ENCODE results near the gene NUMA1. TPM values are rescaled to one million over a fixed set of nuclear protein-coding genes. Genes with fewer than 3 reads are reported as not detected.

The NUMA1 gene
- total RNA-seq, 2 experiments from 2014 or later, result 217 to 227 TPM

- peaks cover 17% of the 10 kb centered on the region for H3K4me1 Mint-ChIP-seq
- H3K9me3 Mint-ChIP-seq, result no peaks in the 10 kb centered on the region
- ChIA-PET POLR2A (no interaction called here), CTCF (interaction anchor here (0.8 to 4.1 kb wide), 21 partner anchors 8 to 159 kb away, joined by 3 to 29 read pairs (median 6); no protein-coding TSS in a partner anchor)
- no peak overlapping the region for H3K4me3 Mint-ChIP-seq
- no peak overlapping the region for H3K27ac Mint-ChIP-seq
- DNase-seq, result no peak
- no peaks in the 10 kb centered on the region for H3K27me3 Mint-ChIP-seq
- peaks cover 47% of the 10 kb centered on the region for H3K36me3 Mint-ChIP-seq (ENCODE audit: low read depth)
Measured at GRCh38 chr11:72024069-72024754, 56.1 kb downstream of the NUMA1 start.

- H3K4me3 Mint-ChIP-seq, result no peak overlapping the region
- POLR2A ChIA-PET, result interaction anchor here (0.7 kb wide), 1 partner anchor 16 kb away, joined by 3 read pairs; no protein-coding TSS in a partner anchor
- CTCF ChIA-PET, result interaction anchor here (2.4 to 4.1 kb wide), 4 partner anchors 7 to 63 kb away, joined by 6 to 29 read pairs (median 17); no protein-coding TSS in a partner anchor
- no peaks in the 10 kb centered on the region for H3K9me3 Mint-ChIP-seq
- no peaks in the 10 kb centered on the region for H3K27me3 Mint-ChIP-seq
- H3K4me1 Mint-ChIP-seq, result peaks cover 13% of the 10 kb centered on the region
- DNase-seq, result no peak
- H3K36me3 Mint-ChIP-seq (ENCODE audit: low read depth), result peaks cover 52% of the 10 kb centered on the region
- H3K27ac Mint-ChIP-seq, result no peak overlapping the region
Measured at GRCh38 chr11:72023335-72023734, 57.0 kb downstream of the NUMA1 start.

DNA sequence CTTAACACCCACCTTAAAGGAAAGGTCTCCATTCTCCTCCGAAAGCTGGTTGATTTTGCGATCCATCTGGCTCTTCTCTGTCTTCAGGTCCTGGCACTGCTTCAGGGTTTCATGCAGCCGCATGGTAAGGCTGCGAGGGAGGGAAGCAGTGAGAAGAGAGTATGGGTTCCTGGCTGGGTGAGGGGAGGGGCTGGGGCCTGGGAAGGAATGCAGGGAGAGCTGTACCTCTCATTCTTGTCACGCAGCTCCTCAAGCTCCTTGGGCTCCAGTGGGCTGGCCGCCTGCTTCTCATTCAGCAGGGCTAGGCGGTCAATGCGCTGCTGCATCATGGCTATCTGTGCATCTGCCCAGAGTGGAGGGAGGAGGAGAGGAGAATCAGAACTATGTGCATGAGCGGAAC lies 62.2 kb downstream of the NUMA1 start:
- ChIA-PET POLR2A (no interaction called here), CTCF (interaction anchor here (0.8 to 6.7 kb wide), 6 partner anchors 7 to 73 kb away, joined by 3 to 42 read pairs (median 4); partner anchors contain the start of gene IL18BP)
- H3K36me3 Mint-ChIP-seq (ENCODE audit: low read depth), result peaks cover 76% of the 10 kb centered on the region
- no peaks in the 10 kb centered on the region for H3K4me1 Mint-ChIP-seq
- no peaks in the 10 kb centered on the region for H3K27me3 Mint-ChIP-seq
- H3K9me3 Mint-ChIP-seq, result no peaks in the 10 kb centered on the region
- DNase-seq, result no peak
- H3K4me3 Mint-ChIP-seq, result no peak overlapping the region
- no peak overlapping the region for H3K27ac Mint-ChIP-seq

- POLR2A ChIA-PET, result interaction anchor here (1.7 kb wide), 1 partner anchor 17 kb away, joined by 4 read pairs; the partner anchor contains the start of gene IL18BP
- DNase-seq, result no peak
- no peaks in the 10 kb centered on the region for H3K4me1 Mint-ChIP-seq
- CTCF ChIA-PET, result interaction anchor here (0.5 to 6.7 kb wide), 9 partner anchors 9 to 128 kb away, joined by 3 to 42 read pairs (median 7); partner anchors contain the start of gene IL18BP
- no peak overlapping the region for H3K4me3 Mint-ChIP-seq
- H3K36me3 Mint-ChIP-seq (ENCODE audit: low read depth), result peaks cover 72% of the 10 kb centered on the region
- H3K9me3 Mint-ChIP-seq, result no peaks in the 10 kb centered on the region
- H3K27ac Mint-ChIP-seq, result peak overlapping the region; percentile 69
- no peaks in the 10 kb centered on the region for H3K27me3 Mint-ChIP-seq
Measured at GRCh38 chr11:72015511-72016061, 64.8 kb downstream of the NUMA1 start.

DNA sequence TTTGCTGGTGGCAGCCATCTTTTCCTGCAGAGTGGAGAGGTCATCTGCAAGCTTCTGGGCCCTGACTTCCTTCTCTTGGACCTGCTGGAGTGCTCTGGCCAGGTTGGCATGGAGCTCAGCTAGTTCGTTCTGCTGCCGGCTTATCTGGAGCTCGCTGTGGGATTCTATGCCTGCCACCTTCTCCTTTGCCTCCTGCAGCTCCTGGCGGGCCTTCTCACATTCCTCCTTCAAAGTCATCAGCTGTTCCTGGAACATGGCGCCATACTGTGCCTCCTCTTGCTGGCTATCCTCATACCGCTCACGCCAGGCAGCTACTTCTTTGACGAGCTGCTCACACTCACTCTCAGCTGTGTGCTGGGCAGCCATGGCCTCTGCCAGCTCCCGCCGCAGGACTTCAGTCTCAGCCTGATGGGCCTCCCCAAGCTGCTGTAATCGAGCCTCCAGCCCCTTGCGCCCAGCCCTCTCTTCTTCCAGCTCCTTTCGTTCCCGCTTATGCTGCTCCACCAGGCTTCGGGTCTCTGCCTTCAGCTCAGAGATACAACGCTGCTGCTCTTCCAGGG lies 65.5 kb downstream of the NUMA1 start:
- no peak for DNase-seq
- Mint-ChIP-seq H3K36me3 (ENCODE audit: low read depth) (peaks cover 66% of the 10 kb centered on the region), H3K4me1 (no peaks in the 10 kb centered on the region), H3K27ac (no peak overlapping the region), H3K9me3 (no peaks in the 10 kb centered on the region), H3K27me3 (no peaks in the 10 kb centered on the region), H3K4me3 (no peak overlapping the region)
- ChIA-PET POLR2A (interaction anchor here (1.7 kb wide), 1 partner anchor 17 kb away, joined by 4 read pairs; the partner anchor contains the start of gene IL18BP), CTCF (interaction anchor here (0.5 to 6.7 kb wide), 9 partner anchors 11 to 129 kb away, joined by 3 to 42 read pairs (median 7); partner anchors contain the start of gene IL18BP)

- CTCF ChIA-PET, result interaction anchor here (1.1 to 6.7 kb wide), 8 partner anchors 11 to 130 kb away, joined by 3 to 42 read pairs (median 7); partner anchors contain the start of gene IL18BP
- H3K4me1 Mint-ChIP-seq, result no peaks in the 10 kb centered on the region
- no peak overlapping the region for H3K27ac Mint-ChIP-seq
- H3K4me3 Mint-ChIP-seq, result no peak overlapping the region
- no peaks in the 10 kb centered on the region for H3K9me3 Mint-ChIP-seq
- H3K36me3 Mint-ChIP-seq (ENCODE audit: low read depth), result peaks cover 66% of the 10 kb centered on the region
- DNase-seq, result no peak
- H3K27me3 Mint-ChIP-seq, result no peaks in the 10 kb centered on the region
- POLR2A ChIA-PET, result interaction anchor here (0.5 kb wide), 1 partner anchor 7 kb away, joined by 3 read pairs; no protein-coding TSS in a partner anchor
Measured at GRCh38 chr11:72013765-72014711, 66.3 kb downstream of the NUMA1 start.

DNA sequence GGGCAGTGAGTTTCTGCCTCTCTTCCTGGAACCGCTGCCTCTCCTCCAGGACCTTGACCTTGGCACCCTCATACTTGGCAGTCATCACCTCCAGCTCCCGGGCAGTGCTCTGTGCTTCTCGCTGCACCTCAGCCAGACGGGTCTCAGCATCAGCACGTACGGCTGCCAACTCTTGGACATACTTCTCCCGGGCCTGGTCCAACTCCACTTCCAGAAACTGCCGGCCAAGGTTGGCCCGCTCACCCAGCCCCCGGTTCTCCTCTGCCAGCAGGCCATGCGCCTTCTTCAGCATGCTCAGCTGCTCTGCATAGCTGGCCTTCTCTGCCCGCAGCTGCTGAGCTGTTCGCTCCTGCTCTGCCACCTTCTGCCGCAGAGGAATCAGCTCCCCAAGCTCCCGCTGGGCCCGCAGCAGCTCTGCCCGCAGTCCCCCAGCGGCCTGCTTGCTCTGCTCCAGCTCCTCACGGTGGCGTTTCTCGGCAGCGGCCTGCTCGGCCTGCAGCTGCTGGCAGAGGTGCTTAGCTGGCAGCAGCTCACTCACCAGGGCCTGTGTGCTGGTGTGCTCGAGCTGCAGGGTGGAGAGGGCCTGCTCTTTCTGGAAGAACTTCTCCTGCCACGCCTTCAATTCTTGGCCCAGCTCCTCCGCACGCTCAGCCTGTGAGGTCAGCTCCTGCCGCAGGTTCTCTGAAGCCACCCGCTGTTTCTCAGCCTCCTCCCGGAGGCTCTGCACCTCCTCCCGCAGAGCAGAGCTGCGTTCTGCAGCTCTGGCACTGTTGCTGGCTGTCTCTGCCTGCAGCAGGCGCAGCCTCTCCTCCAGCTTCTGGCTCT lies 67.2 kb downstream of the NUMA1 start:
- POLR2A ChIA-PET, result interaction anchor here (0.5 kb wide), 1 partner anchor 8 kb away, joined by 3 read pairs; no protein-coding TSS in a partner anchor
- Mint-ChIP-seq H3K9me3 (no peaks in the 10 kb centered on the region), H3K27ac (no peak overlapping the region), H3K4me3 (no peak overlapping the region), H3K4me1 (no peaks in the 10 kb centered on the region), H3K36me3 (ENCODE audit: low read depth) (peaks cover 62% of the 10 kb centered on the region), H3K27me3 (no peaks in the 10 kb centered on the region)
- no peak for DNase-seq
- CTCF ChIA-PET, result interaction anchor here (1.1 to 6.7 kb wide), 5 partner anchors 12 to 131 kb away, joined by 3 to 42 read pairs (median 7); partner anchors contain the start of gene IL18BP

DNA sequence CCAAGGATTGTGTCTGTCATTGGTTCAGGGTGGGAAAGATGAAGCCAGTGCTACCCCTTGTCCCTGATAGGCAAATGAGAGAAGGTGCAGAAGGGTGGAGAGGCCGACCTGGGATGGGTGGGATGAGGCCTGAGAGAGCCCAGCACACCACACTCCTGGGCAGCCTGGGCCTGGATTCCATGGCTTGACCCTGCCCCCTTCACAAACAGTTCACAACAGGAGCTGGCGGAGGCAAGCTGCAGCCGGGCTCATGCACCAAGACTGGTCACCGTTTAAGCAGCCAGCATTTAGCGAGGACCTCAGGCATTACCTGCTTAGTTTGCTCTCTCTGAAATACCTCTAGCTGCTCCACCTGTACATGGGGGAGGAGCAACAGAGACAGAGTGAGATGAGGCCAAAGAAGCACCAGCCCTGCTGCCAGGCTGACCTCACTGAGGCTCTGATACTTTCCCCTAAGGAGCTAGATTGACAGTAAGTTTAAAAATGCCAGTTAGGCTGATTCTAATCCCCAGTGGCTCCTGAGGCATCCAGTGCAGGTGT lies 68.2 kb downstream of the NUMA1 start:
- no peak for DNase-seq
- Mint-ChIP-seq H3K4me3 (no peak overlapping the region), H3K36me3 (ENCODE audit: low read depth) (peaks cover 64% of the 10 kb centered on the region), H3K27me3 (no peaks in the 10 kb centered on the region), H3K4me1 (no peaks in the 10 kb centered on the region), H3K27ac (peak overlapping the region; percentile 5), H3K9me3 (no peaks in the 10 kb centered on the region)
- CTCF ChIA-PET, result interaction anchor here (1.1 to 6.7 kb wide), 5 partner anchors 13 to 132 kb away, joined by 3 to 42 read pairs (median 7); partner anchors contain the start of gene IL18BP
- POLR2A ChIA-PET, result no interaction called here

- no peaks in the 10 kb centered on the region for H3K27me3 Mint-ChIP-seq
- H3K36me3 Mint-ChIP-seq (ENCODE audit: low read depth), result peaks cover 63% of the 10 kb centered on the region
- CTCF ChIA-PET, result no interaction called here
- peak overlapping the region; percentile 33 for H3K27ac Mint-ChIP-seq
- no peak overlapping the region for H3K4me3 Mint-ChIP-seq
- POLR2A ChIA-PET, result no interaction called here
- H3K4me1 Mint-ChIP-seq, result no peaks in the 10 kb centered on the region
- H3K9me3 Mint-ChIP-seq, result no peaks in the 10 kb centered on the region
- no peak for DNase-seq
Measured at GRCh38 chr11:72010529-72011233, 69.7 kb downstream of the NUMA1 start.

- POLR2A ChIA-PET, result no interaction called here
Measured at GRCh38 chr11:72009156-72009555, 71.2 kb downstream of the NUMA1 start.

DNA sequence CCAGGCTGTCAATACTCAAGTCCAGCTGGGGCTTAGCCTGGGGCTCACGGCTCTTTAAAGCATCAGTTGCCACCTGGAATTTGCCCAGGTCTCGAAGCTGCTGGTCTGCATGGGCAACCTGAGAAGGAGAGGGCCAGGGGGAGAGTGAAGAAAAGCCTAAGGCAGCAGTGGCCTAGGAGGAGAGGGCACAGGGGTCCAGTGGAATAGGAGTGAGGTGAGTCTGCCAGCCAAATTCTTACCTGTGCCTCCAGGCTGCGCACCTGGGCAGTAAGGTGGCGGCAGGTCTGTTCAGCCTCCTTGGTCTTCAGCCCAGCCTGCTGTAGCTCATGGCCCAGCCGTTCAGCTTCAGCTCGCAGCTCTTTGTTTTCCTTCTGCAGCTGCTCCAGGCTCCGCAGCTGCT lies 71.6 kb downstream of the NUMA1 start:
- Mint-ChIP-seq H3K4me3 (no peak overlapping the region), H3K4me1 (no peaks in the 10 kb centered on the region), H3K27ac (peak overlapping the region; percentile 46), H3K27me3 (no peaks in the 10 kb centered on the region), H3K36me3 (ENCODE audit: low read depth) (peaks cover 63% of the 10 kb centered on the region), H3K9me3 (no peaks in the 10 kb centered on the region)
- no peak for DNase-seq
- CTCF ChIA-PET, result interaction anchor here (1.5 to 1.6 kb wide), 2 partner anchors 9 to 16 kb away, joined by 3 to 4 read pairs; no protein-coding TSS in a partner anchor
- POLR2A ChIA-PET, result no interaction called here

More at GRCh38 chr11:72009156-72009555, 71.2 kb downstream of the NUMA1 start:
- Mint-ChIP-seq H3K4me3 (no peak overlapping the region), H3K9me3 (no peaks in the 10 kb centered on the region), H3K4me1 (no peaks in the 10 kb centered on the region), H3K36me3 (ENCODE audit: low read depth) (peaks cover 60% of the 10 kb centered on the region), H3K27ac (peak overlapping the region; percentile 20), H3K27me3 (no peaks in the 10 kb centered on the region)
- CTCF ChIA-PET, result interaction anchor here (1.5 to 1.6 kb wide), 2 partner anchors 9 to 16 kb away, joined by 3 to 4 read pairs; no protein-coding TSS in a partner anchor
- no peak for DNase-seq
